ENCODE results near the gene GLCE.

GLCE gene

GRCh38 chr15:69320977-69321554 is 160.6 kb downstream of the GLCE start:
- no peak for DNase-seq (ENCODE audit: low read depth)

Measured in T follicular helper cell (primary cell).